Measurements from ENCODE around the gene RPS3. TPM values are rescaled to one million over a fixed set of nuclear protein-coding genes. Genes with fewer than 3 reads are reported as not detected.

The RPS3 gene
- total RNA-seq, 1 donor from 2014 or later, result 1,962 TPM

DNA sequence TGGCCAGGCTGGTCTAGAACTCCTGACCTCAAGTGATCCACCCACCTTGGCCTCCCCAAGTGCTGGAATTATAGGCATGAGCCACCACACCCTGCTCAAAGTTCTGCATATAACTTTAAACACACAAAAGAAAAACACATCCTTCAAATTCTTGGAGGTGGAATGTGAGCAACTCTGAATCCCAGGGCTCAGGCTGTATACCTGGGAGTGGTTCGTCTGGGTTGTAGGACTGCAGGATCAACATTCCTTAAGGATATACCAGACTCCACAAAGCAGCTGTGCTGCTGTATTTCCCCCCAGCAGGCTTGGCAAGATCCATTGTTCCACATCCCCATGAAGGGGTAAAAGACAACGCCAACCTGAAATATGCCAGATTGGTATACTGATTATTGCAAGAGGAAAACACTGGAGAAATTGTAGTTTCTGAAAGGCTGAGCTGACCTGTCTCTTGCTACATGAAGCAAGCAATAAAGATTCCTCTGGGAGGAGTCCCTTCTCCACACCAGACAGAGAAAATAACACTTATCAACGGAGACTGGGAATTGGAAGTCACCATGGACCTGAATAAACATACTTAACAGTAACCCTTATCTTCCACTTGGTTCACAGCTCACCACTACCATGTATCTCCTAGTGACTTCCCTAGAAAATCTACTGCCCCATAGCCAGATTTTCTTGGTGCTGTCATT, 12.2 kb upstream of the RPS3 start:
- no peak overlapping the region for H3K4me2 ChIP-seq
- H2AFZ ChIP-seq (replicated peaks), result no peak overlapping the region
- TF ChIP-seq EZH2phosphoT487 (IDR thresholded peaks at IDR 0.05) (no peak), EZH2 (IDR thresholded peaks at IDR 0.05) (no peak), CTCF (IDR thresholded peaks at IDR 0.05) (no peak)
- no peaks in the 10 kb centered on the region for H3K9me3 ChIP-seq (ENCODE audit: low read depth)
- no peak overlapping the region for H3K9ac ChIP-seq
- Mint-ChIP-seq H3K9me3 (no peaks in the 10 kb centered on the region), H3K27ac (no peak overlapping the region), H3K4me1 (peaks cover 10% of the 10 kb centered on the region), H3K27me3 (ENCODE audit: insufficient read depth, low read depth) (peaks cover 2% of the 10 kb centered on the region), H3K36me3 (no peaks in the 10 kb centered on the region), H3K4me3 (no peak overlapping the region)
- no peaks in the 10 kb centered on the region for H3K79me2 ChIP-seq (ENCODE audit: low read depth)
- no peak for DNase-seq (ENCODE audit: low spot score)
- H3K27ac ChIP-seq, result no peak overlapping the region
- H3F3A ChIP-seq (ENCODE audit: low read depth), result peaks cover 4% of the 10 kb centered on the region
- no peaks in the 10 kb centered on the region for H3K27me3 ChIP-seq
- no peaks in the 10 kb centered on the region for H3K36me3 ChIP-seq
- no peaks in the 10 kb centered on the region for H4K20me1 ChIP-seq (ENCODE audit: low read depth)
- H3K4me3 ChIP-seq, result no peak overlapping the region
- H3K4me1 ChIP-seq, result peaks cover 8% of the 10 kb centered on the region

DNA sequence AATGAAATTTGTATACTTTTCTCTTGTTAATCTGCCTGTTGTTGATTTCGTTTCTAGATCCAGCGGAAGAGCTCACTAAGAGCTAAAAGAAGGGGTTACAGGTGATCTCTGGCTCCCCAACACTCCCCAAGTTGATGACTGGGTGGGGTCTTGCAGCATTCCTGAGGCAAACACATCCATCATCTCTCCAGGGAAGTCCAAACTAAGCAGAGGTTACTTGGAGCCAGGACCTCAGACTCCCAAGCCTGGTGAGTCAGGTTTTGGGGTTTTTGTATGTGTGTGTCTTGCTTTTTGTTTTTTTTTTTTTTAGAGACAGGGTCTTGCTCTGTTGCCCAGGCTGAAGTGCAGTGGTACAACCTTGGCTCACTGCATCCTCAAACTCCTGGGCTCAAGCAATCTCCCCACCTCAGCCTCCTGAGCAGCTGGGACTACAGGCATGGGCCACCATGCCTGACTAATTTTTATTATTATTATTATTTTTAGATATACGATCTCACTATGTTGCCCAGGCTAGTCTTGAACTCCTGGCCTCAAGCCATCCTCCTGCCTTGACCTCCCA, 11.5 kb upstream of the RPS3 start:
- Mint-ChIP-seq H3K27me3 (ENCODE audit: insufficient read depth, low read depth) (peaks cover 2% of the 10 kb centered on the region), H3K27ac (no peak overlapping the region), H3K4me1 (peaks cover 10% of the 10 kb centered on the region), H3K4me3 (no peak overlapping the region), H3K9me3 (no peaks in the 10 kb centered on the region), H3K36me3 (no peaks in the 10 kb centered on the region)
- no peak for DNase-seq (ENCODE audit: low spot score)
- H3F3A ChIP-seq (ENCODE audit: low read depth), result peaks cover 4% of the 10 kb centered on the region
- H3K4me3 ChIP-seq, result no peak overlapping the region
- no peaks in the 10 kb centered on the region for H3K36me3 ChIP-seq
- no peak overlapping the region for H3K27ac ChIP-seq
- H4K20me1 ChIP-seq (ENCODE audit: low read depth), result no peaks in the 10 kb centered on the region
- no peak overlapping the region for H2AFZ ChIP-seq (replicated peaks)
- TF ChIP-seq CTCF (IDR thresholded peaks at IDR 0.05), result no peak
- no peak overlapping the region for H3K9ac ChIP-seq
- no peak overlapping the region for H3K4me2 ChIP-seq
- H3K4me1 ChIP-seq, result peaks cover 8% of the 10 kb centered on the region
- H3K27me3 ChIP-seq, result no peaks in the 10 kb centered on the region
- H3K79me2 ChIP-seq (ENCODE audit: low read depth), result no peaks in the 10 kb centered on the region
- no peaks in the 10 kb centered on the region for H3K9me3 ChIP-seq (ENCODE audit: low read depth)

DNA sequence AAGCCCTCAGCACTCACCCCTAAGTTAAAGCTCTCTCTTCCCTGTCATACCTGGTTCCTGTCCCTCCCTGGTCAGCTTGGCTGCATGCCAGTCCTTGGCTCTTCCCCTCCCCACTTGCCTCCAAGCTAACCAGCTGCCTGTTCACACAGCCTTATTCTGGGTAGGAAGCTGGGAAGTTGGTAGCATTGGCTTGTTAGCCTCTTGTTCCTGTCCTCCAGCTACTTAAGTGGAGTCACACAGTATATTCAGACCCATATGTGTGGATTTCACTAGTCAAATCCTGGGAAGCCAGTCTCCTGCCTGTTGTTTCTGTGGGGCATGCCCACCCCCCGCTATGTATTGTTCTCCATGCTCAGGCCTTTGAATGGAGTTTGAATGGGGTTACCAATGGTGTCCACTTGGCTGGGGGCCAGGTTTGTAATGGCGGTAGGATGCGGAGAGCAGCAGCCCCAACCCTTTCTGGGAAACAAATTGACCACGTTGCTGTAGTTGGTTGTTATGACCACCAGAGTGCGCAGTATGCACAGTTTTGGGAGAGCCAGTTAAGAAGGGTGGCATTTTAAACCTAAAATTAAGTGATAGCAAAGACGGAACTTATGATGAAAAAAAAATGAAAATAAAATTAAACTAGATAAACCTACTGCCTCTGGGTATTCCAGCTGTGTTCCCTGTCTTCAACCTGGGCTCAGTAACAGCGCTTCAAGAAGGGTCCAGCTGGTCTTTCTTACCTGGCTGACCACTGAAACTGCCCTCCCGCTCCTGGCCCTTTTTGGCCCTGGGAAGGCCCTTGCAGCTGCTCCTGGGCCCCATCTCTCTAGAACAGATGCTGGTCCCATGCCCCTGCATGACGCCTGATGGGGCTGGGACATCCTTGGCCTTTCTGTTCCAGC, 10.7 kb upstream of the RPS3 start:
- no peak overlapping the region for H3K9ac ChIP-seq
- H3K27ac ChIP-seq, result no peak overlapping the region

More for the DNA sequence above, 10.7 kb upstream of the RPS3 start:
- peaks cover 4% of the 10 kb centered on the region for H3K27me3 Mint-ChIP-seq (ENCODE audit: insufficient read depth, low read depth)
- Histone ChIP-seq H3K4me2 (peak overlapping the region; percentile 53), H3K79me2 (ENCODE audit: low read depth) (no peaks in the 10 kb centered on the region), H3K27me3 (no peaks in the 10 kb centered on the region), H3K36me3 (no peaks in the 10 kb centered on the region), H3K9me3 (ENCODE audit: low read depth) (no peaks in the 10 kb centered on the region), H3K4me3 (no peak overlapping the region), H4K20me1 (ENCODE audit: low read depth) (no peaks in the 10 kb centered on the region), H3K4me1 (peaks cover 8% of the 10 kb centered on the region), H3F3A (ENCODE audit: low read depth) (peaks cover 4% of the 10 kb centered on the region), H2AFZ (replicated peaks) (peak overlapping the region; percentile 99)
- TF ChIP-seq EZH2 (IDR thresholded peaks at IDR 0.05) (no peak), CTCF (IDR thresholded peaks at IDR 0.05) (peak; percentile 88)
- DNase-seq (ENCODE audit: low spot score), result peak; percentile 79
- no peak overlapping the region for H3K4me3 Mint-ChIP-seq
- H3K4me1 Mint-ChIP-seq, result peaks cover 3% of the 10 kb centered on the region
- H3K9me3 Mint-ChIP-seq, result no peaks in the 10 kb centered on the region
- H3K36me3 Mint-ChIP-seq, result no peaks in the 10 kb centered on the region
- H3K27ac Mint-ChIP-seq, result no peak overlapping the region

Measured in neural progenitor cell (in vitro differentiated cells).